22Rv1 (cell line): ENCODE results near the gene LTBP1.

ENCODE experiments used
- H3K27ac ChIP-seq: fragments of 450-650 bp; 2 replicates; pipeline ENCODE4 v1.5.1; 2017
- ZFX ChIP-seq: fragments of 450-650 bp; IDR thresholded peaks from 2 replicates; pipeline ENCODE4 v1.6.1; 2017; ENCODE audit warnings: antibody characterized with exemption, borderline replicate concordance
- TF ChIP-seq, protein P1 (sequence below): fragments of 450-650 bp; IDR thresholded peaks from 2 replicates; pipeline ENCODE4 v1.5.1; 2017; ENCODE audit warnings: mild to moderate bottlenecking

The LTBP1 gene

DNA sequence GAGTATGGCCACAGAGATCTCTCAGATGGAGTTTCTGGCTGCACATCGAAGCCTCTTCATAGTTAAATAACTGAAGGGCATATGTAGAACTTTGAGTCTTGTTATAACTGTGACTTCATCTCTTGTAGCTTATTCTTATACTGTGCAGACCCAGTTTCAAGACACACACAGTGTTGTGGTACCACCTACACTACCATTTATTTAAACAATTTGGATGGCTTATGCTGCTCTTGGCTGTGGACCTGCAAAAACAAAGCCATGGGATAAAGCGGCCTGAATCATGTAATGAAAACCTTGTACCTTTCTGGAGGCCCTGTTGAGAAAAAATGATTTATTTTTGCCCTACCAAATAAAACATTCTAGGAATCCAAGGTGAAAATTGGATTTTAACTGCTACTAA lies 266.9 kb downstream of the LTBP1 start:
- TF ChIP-seq, protein P1, sequence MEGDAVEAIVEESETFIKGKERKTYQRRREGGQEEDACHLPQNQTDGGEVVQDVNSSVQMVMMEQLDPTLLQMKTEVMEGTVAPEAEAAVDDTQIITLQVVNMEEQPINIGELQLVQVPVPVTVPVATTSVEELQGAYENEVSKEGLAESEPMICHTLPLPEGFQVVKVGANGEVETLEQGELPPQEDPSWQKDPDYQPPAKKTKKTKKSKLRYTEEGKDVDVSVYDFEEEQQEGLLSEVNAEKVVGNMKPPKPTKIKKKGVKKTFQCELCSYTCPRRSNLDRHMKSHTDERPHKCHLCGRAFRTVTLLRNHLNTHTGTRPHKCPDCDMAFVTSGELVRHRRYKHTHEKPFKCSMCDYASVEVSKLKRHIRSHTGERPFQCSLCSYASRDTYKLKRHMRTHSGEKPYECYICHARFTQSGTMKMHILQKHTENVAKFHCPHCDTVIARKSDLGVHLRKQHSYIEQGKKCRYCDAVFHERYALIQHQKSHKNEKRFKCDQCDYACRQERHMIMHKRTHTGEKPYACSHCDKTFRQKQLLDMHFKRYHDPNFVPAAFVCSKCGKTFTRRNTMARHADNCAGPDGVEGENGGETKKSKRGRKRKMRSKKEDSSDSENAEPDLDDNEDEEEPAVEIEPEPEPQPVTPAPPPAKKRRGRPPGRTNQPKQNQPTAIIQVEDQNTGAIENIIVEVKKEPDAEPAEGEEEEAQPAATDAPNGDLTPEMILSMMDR: no peak
- no peak for TF ChIP-seq ZFX
- H3K27ac ChIP-seq: no peak overlapping the region

DNA sequence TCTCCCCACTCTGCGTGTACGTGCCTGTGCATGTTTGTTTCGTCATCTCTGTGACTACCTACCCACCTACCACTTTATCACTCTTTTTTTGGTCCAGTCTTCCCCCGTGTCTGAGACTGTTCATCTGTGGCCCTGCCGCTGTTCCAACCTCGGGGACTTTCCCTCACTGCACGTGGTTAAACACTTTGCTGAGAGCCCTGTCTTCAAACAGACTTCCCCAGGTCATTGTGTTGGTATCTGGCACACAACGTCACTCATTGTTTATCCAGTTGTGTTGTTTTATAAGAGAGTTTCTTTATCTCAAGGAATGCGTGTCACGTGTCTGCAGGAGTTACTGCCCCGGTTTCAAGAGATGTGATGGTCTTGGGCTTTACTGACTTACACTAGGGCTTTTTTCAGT lies 267.7 kb downstream of the LTBP1 start:
- TF ChIP-seq, protein P1: no peak
- TF ChIP-seq ZFX: no peak

DNA sequence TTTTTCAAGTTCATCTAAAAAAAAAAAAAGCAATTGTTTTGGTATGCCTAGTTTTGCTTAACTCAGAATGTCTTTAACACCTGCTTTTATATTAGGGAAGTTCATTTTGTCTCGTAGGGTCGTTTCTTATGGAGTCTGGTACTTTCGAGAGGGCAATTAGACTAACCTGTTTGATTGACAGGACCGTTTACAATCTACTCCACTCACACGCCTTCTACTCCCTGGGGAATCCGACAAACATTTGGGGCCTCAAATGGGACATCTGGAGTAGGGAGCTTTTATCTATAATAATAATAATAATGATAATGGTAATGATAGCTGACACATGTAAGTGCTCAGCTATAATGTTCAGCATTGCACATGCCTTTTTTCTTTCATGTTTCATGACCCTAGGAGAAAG lies 268.1 kb downstream of the LTBP1 start:
- H3K27ac ChIP-seq: no peak overlapping the region
- TF ChIP-seq, protein P1: no peak
- TF ChIP-seq ZFX: no peak

More for the DNA sequence above, 267.7 kb downstream of the LTBP1 start:
- no peak overlapping the region for H3K27ac ChIP-seq

DNA sequence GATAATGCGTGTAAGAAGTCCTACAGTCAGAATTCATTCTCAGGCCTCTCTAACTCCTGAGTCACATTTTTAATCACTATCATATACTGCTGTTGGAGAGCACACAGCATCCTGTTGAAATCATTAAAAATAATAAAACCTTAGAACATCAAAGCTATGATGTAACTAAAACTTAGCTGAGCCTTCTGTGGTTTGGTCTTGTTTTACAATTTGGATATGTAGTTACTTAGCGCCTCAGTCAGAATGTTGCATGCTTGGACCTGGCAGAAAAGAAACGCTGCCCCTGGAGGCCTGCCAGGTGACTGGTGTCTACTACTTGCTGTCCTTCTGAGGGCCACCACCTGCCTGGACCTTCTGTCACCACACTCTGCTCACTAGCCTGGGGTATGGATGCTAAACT lies 268.5 kb downstream of the LTBP1 start:
- TF ChIP-seq, protein P1: no peak
- no peak for TF ChIP-seq ZFX
- no peak overlapping the region for H3K27ac ChIP-seq

DNA sequence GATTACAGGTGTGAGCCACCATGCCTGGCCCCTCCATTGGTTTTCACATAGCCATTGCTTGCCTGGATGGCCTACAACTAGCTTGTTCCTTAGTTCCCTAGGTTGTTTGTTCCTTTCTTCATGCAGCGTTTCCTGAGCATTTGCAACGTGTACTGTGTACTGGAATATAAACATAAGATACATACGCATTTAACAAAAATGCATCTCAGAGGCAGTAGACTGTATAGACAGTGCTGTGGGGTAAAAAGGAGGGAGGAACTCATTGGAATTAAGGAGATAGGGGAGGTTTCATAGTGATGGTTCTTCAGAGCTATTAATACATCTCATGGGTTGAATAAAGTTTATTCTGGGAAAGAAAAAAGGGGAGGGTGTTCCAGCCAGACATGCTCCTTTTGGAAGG lies 269.2 kb downstream of the LTBP1 start:
- H3K27ac ChIP-seq: no peak overlapping the region
- TF ChIP-seq, protein P1: no peak
- TF ChIP-seq ZFX: no peak

DNA sequence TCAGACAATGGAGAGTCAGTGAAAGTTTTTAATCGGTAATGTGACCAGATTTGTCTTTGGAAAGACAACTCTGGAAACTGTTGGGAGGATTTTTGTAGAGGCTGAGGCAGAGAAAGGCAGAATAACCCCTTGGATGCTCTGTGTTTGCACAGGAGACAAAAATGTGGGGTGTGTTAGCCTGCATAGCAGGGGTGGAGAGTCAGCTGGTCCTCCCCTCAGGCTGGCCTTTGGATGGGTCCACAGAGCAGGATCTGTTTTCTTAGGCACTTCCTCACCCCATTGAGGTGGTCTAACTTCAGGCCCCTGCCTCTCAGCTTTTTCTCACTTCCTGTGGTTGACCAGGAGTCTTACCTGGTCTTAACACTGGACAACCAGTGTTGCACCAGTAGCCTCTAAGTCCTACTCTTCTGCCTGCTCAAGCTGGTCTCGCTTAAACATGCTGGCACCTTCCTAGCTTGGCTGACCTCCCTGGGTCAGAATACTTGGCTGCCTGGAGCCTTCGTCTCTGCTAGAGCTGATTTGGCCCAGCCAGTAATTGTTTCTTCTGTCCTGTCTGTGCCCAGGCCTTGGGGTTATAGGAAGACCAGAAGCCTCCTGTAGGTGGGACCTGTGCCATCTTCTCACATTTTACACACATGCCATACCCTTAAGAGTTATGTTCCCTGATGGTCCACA lies 269.9 kb downstream of the LTBP1 start:
- H3K27ac ChIP-seq: no peak overlapping the region
- TF ChIP-seq, protein P1: no peak
- no peak for TF ChIP-seq ZFX

DNA sequence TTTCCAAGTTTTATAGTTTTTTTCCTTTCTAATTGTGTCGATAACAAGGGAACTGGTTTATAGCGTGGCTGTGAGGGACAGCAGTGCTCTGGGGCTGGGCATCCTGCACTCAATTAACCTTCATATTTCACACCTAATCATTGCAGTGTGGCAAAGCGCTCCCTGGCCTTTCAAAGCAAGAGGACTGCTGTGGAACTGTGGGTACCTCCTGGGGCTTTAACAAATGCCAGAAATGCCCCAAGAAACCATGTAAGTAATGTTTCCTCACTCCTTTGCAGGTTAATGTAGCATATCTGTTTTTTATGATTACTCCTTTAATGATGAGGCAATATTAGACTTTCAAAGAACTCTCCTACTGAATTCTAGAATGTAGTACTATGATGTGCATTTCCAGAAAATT lies 270.7 kb downstream of the LTBP1 start:
- H3K27ac ChIP-seq: no peak overlapping the region
- no peak for TF ChIP-seq ZFX
- TF ChIP-seq, protein P1: no peak
